Cerebellar nuclear complex (tissue), 1 donor: ENCODE data around the gene MESP1.

Experiments used
- DNase-seq, 2 experiments: peaks; one replicate each; lab custom pipeline; 2025; lab: John Stamatoyannopoulos, UW

MESP1 gene

GRCh38 chr15:89724621-89725020, 26.4 kb downstream of the MESP1 start:
- DNase-seq = no peak

DNA sequence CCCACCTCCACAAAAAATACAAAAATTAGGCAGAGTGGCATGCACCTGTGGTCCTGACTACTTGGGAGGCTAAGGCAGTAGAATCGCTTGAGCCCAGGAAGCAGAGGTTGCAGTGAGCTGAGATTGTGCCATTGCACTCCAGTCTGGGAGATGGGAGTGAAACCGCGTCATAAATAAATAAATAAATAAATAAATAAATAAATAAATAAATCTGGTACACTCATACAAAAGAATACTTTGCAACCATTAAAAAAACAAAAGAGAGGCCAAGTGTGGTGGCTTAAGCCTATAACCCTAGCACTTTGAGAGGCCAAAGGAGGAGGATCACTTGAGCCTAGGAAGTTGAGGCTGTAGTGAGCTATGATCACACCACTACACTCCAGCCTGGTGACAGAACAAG, 28.0 kb downstream of the MESP1 start:
- no peak for DNase-seq

- no peak for DNase-seq
Measured at GRCh38 chr15:89714775-89715174, 36.3 kb downstream of the MESP1 start.

- DNase-seq = no peak
Measured at GRCh38 chr15:89707577-89707976, 43.5 kb downstream of the MESP1 start.

DNA sequence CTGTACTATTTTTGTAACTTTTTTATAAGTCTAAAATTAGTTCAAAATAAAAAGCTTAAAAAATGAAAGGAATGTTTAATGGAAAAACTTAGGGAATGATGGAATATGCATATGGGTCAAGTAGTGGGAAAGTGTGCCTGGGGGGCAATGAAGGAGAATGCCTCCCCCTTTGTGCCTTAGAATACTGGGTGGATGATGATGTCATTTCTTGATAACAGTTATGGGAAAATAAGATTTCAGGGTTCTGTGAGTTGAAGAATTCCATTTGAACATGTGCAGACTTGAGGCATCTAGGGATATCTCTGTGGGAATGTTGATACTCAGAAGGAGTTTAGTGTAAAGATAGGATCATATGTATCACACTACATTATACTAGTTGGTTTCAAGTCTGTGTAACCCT, 46.6 kb downstream of the MESP1 start:
- no peak for DNase-seq
